Gastroesophageal sphincter (tissue), 3 donors: ENCODE measurements around the gene EEF1AKMT4.

ENCODE experiments used
- EP300 ChIP-seq: sonication (generic); formaldehyde crosslinking; IDR thresholded peaks from one replicate; pipeline ENCODE4 v1.6.1; 2017; ENCODE audit warnings: antibody characterized with exemption, mild to moderate bottlenecking
- POLR2A ChIP-seq, 2 donors: fragments of 450-650 bp; IDR thresholded peaks; one replicate each; pipeline ENCODE4 v1.6.1; 2017; ENCODE audit warnings: antibody characterized with exemption in 2 of 2, mild to moderate bottlenecking in 2 of 2, moderate library complexity in 1 of 2
- POLR2AphosphoS5 ChIP-seq: sonication (generic); formaldehyde crosslinking; IDR thresholded peaks from one replicate; pipeline ENCODE4 v1.6.1; 2017; ENCODE audit warnings: antibody characterized with exemption
- TF ChIP-seq, protein P1 (sequence below), 4 experiments: fragments of 200-600 bp in 2 of 4; fragments of 450-650 bp in 2 of 4; sonication (generic) in 1 of 4; IDR thresholded peaks; one replicate each; pipeline ENCODE4 v1.5.1; 2017 to 2019; ENCODE audit warnings: antibody characterized with exemption in 4 of 4, mild to moderate bottlenecking in 2 of 4, moderate library complexity in 2 of 4

DNA sequence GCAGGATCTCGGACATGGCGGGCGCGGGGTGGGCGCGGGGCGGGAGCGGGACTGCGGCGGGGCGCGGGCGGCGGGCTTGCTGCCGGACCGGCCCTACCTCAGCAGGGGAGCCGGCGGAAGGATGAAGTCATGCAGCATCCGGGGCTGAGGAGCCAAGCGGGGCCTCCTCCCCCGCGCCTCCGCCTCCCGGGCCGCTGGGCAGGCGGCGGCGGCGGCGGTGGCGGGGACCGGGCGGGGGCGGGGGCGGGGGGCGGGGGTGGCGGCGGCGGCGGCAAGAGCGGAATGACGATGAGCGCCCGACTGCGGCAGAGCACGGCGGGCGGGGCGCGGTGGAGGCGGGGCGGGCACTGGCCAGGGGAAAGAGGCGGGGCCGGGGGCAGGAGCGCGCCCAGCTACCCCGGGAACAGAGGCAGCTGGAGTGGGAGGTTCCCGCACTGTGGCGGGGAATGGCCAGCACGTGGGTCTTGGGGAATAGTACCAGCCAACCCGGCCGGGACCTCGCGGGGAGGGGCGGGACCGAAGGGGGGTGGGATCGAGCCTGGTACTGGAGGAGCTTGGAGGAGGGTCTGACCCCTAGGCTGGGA lies 11.9 kb downstream of the EEF1AKMT4 start, which contains the start of gene CAMK2N2:
- TF ChIP-seq, protein P1, sequence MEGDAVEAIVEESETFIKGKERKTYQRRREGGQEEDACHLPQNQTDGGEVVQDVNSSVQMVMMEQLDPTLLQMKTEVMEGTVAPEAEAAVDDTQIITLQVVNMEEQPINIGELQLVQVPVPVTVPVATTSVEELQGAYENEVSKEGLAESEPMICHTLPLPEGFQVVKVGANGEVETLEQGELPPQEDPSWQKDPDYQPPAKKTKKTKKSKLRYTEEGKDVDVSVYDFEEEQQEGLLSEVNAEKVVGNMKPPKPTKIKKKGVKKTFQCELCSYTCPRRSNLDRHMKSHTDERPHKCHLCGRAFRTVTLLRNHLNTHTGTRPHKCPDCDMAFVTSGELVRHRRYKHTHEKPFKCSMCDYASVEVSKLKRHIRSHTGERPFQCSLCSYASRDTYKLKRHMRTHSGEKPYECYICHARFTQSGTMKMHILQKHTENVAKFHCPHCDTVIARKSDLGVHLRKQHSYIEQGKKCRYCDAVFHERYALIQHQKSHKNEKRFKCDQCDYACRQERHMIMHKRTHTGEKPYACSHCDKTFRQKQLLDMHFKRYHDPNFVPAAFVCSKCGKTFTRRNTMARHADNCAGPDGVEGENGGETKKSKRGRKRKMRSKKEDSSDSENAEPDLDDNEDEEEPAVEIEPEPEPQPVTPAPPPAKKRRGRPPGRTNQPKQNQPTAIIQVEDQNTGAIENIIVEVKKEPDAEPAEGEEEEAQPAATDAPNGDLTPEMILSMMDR (IDR thresholded peaks at IDR 0.05) = no peak
- TF ChIP-seq POLR2AphosphoS5 (no peak), POLR2A (IDR thresholded peaks at IDR 0.05) (no peak), EP300 (no peak)
